HEK293 (cell line): ENCODE results near the gene ERI3.

Source experiments
- CTCF ChIA-PET: fragments of 350-600 bp; formaldehyde crosslinking; extraction: SDS; loops from one replicate; lab custom pipeline; 2021; ENCODE audit warnings: antibody characterized with exemption; lab: Yijun Ruan, JAX
- POLR2A ChIA-PET: fragments of 300-600 bp; formaldehyde crosslinking; extraction: SDS; loops from one replicate; lab custom pipeline; 2020; ENCODE audit warnings: antibody characterized with exemption, inconsistent platforms; lab: Yijun Ruan, JAX
- H3K27ac ChIP-seq: fragments of 200-500 bp; sonication (Bioruptor generic); 2 replicates; pipeline ENCODE4 v1.5.1; 2014; ENCODE audit warnings: low read depth, low read length, control low read depth, inconsistent platforms; ENCODE audit errors: extremely low read depth
- H3K36me3 ChIP-seq, 2 experiments: fragments of 200-500 bp in 1 of 2; sonication (Bioruptor generic) in 1 of 2; 1 replicate in 1 of 2; 2 replicates in 1 of 2; pipeline ENCODE4 v1.5.1; 2014 to 2017; ENCODE audit warnings: inconsistent platforms in 2 of 2, low read length in 2 of 2; ENCODE audit not compliant: control insufficient read depth in 2 of 2, insufficient read depth in 1 of 2
- H3K4me1 ChIP-seq: fragments of 200-500 bp; sonication (Bioruptor generic); 2 replicates; pipeline ENCODE4 v1.5.1; 2014; ENCODE audit warnings: mild to moderate bottlenecking, low read length, inconsistent platforms; ENCODE audit not compliant: control insufficient read depth, insufficient read depth
- H3K4me3 ChIP-seq: 2 replicates; pipeline ENCODE4 v1.5.1; 2011; ENCODE audit warnings: low read depth, mild to moderate bottlenecking, control low read depth, low read length, moderate library complexity
- H3K9me3 ChIP-seq: fragments of 200-500 bp; sonication (Bioruptor generic); 2 replicates; pipeline ENCODE4 v1.5.1; 2014; ENCODE audit warnings: low read depth, low read length, inconsistent platforms; ENCODE audit not compliant: control insufficient read depth, insufficient read depth
- BCL11A ChIP-seq: fragments of 450-650 bp; formaldehyde crosslinking; IDR thresholded peaks from 2 replicates; pipeline ENCODE4 v1.5.1; 2016; ENCODE audit warnings: low read depth, missing biosample characterization, missing genetic modification characterization
- ELK4 ChIP-seq: IDR thresholded peaks from 2 replicates; pipeline ENCODE4 v1.6.1; 2011; ENCODE audit warnings: mild to moderate bottlenecking, low read depth, low read length, borderline replicate concordance
- FEZF1 ChIP-seq: fragments of 450-650 bp; formaldehyde crosslinking; IDR thresholded peaks from 2 replicates; pipeline ENCODE4 v1.5.1; 2016; ENCODE audit warnings: missing biosample characterization, missing genetic modification characterization
- GFI1B ChIP-seq: fragments of 450-650 bp; formaldehyde crosslinking; IDR thresholded peaks from 2 replicates; pipeline ENCODE4 v1.5.1; 2016; ENCODE audit warnings: missing biosample characterization, missing genetic modification characterization
- GLI2 ChIP-seq: fragments of 450-650 bp; formaldehyde crosslinking; IDR thresholded peaks from 2 replicates; pipeline ENCODE4; 2017; ENCODE audit warnings: missing biosample characterization, missing genetic modification characterization, low read depth, borderline replicate concordance
- GLIS1 ChIP-seq: fragments of 450-650 bp; formaldehyde crosslinking; IDR thresholded peaks from 2 replicates; pipeline ENCODE4 v1.5.1; 2016; ENCODE audit warnings: missing biosample characterization, missing genetic modification characterization
- KLF7 ChIP-seq: fragments of 450-650 bp; formaldehyde crosslinking; IDR thresholded peaks from 2 replicates; pipeline ENCODE4 v1.5.1; 2016; ENCODE audit warnings: missing biosample characterization, missing genetic modification characterization, borderline replicate concordance
- MYNN ChIP-seq: fragments of 450-650 bp; formaldehyde crosslinking; IDR thresholded peaks from 2 replicates; pipeline ENCODE4 v1.5.1; 2016; ENCODE audit warnings: missing biosample characterization, missing genetic modification characterization, borderline replicate concordance
- OSR2 ChIP-seq: fragments of 450-650 bp; formaldehyde crosslinking; IDR thresholded peaks from 2 replicates; pipeline ENCODE4 v1.5.1; 2016; ENCODE audit warnings: missing biosample characterization, missing genetic modification characterization
- OVOL3 ChIP-seq: fragments of 450-650 bp; formaldehyde crosslinking; IDR thresholded peaks from 2 replicates; pipeline ENCODE4 v1.5.1; 2016; ENCODE audit warnings: missing biosample characterization, missing genetic modification characterization
- RBAK ChIP-seq: fragments of 450-650 bp; formaldehyde crosslinking; IDR thresholded peaks from 2 replicates; pipeline ENCODE4 v1.5.1; 2016; ENCODE audit warnings: missing biosample characterization, missing genetic modification characterization
- TCF7L2 ChIP-seq: IDR thresholded peaks from 2 replicates; pipeline ENCODE4 v1.6.1; 2011; ENCODE audit warnings: low read depth, mild to moderate bottlenecking, inconsistent platforms, low read length, moderate library complexity, borderline replicate concordance
- TRIM28 ChIP-seq: IDR thresholded peaks from 2 replicates; pipeline ENCODE4 v1.6.1; 2011; ENCODE audit warnings: low read length, control low read depth, borderline replicate concordance
- WT1 ChIP-seq: fragments of 450-650 bp; formaldehyde crosslinking; IDR thresholded peaks from 2 replicates; pipeline ENCODE4 v1.5.1; 2016; ENCODE audit warnings: missing biosample characterization, missing genetic modification characterization
- YY1 ChIP-seq: fragments of 450-650 bp; formaldehyde crosslinking; IDR thresholded peaks from 2 replicates; pipeline ENCODE4 v1.5.1; 2018; ENCODE audit warnings: missing biosample characterization, missing genetic modification characterization
- ZBTB20 ChIP-seq: fragments of 450-650 bp; formaldehyde crosslinking; IDR thresholded peaks from 2 replicates; pipeline ENCODE4 v1.5.1; 2016; ENCODE audit warnings: missing biosample characterization, missing genetic modification characterization
- ZFHX2 ChIP-seq: fragments of 450-650 bp; formaldehyde crosslinking; conservative IDR thresholded peaks from 2 replicates; pipeline ENCODE4 v1.5.1; 2016; ENCODE audit warnings: missing biosample characterization, missing genetic modification characterization
- ZNF112 ChIP-seq: fragments of 450-650 bp; formaldehyde crosslinking; IDR thresholded peaks from 2 replicates; pipeline ENCODE4 v1.5.0; 2017; ENCODE audit warnings: missing biosample characterization, missing genetic modification characterization
- ZNF121 ChIP-seq: fragments of 450-650 bp; formaldehyde crosslinking; IDR thresholded peaks from 2 replicates; pipeline ENCODE4 v1.5.1; 2016; ENCODE audit warnings: missing biosample characterization, missing genetic modification characterization
- ZNF223 ChIP-seq: fragments of 450-650 bp; formaldehyde crosslinking; IDR thresholded peaks from 2 replicates; pipeline ENCODE4 v1.5.1; 2016; ENCODE audit warnings: missing biosample characterization, missing genetic modification characterization
- ZNF239 ChIP-seq: fragments of 450-650 bp; formaldehyde crosslinking; IDR thresholded peaks from 2 replicates; pipeline ENCODE4 v1.5.1; 2016; ENCODE audit warnings: missing biosample characterization, missing genetic modification characterization
- ZNF335 ChIP-seq: fragments of 450-650 bp; formaldehyde crosslinking; conservative IDR thresholded peaks from 2 replicates; pipeline ENCODE4 v1.5.1; 2016; ENCODE audit warnings: missing biosample characterization, missing genetic modification characterization
- ZNF350 ChIP-seq: fragments of 450-650 bp; formaldehyde crosslinking; IDR thresholded peaks from 2 replicates; pipeline ENCODE4 v1.5.0; 2017; ENCODE audit warnings: missing biosample characterization, mild to moderate bottlenecking, missing genetic modification characterization
- ZNF354C ChIP-seq: fragments of 450-650 bp; formaldehyde crosslinking; IDR thresholded peaks from 2 replicates; pipeline ENCODE4 v1.5.1; 2016; ENCODE audit warnings: missing biosample characterization, missing genetic modification characterization, low read depth, borderline replicate concordance
- ZNF423 ChIP-seq: fragments of 450-650 bp; formaldehyde crosslinking; IDR thresholded peaks from 2 replicates; pipeline ENCODE4 v1.5.1; 2016; ENCODE audit warnings: missing biosample characterization, missing genetic modification characterization
- ZNF560 ChIP-seq: fragments of 450-650 bp; formaldehyde crosslinking; IDR thresholded peaks from 2 replicates; pipeline ENCODE4 v1.5.1; 2017; ENCODE audit warnings: missing biosample characterization, missing genetic modification characterization, borderline replicate concordance
- ZNF658 ChIP-seq: fragments of 450-650 bp; formaldehyde crosslinking; IDR thresholded peaks from 2 replicates; pipeline ENCODE4; 2016; ENCODE audit warnings: missing biosample characterization, missing genetic modification characterization
- ZNF792 ChIP-seq: fragments of 450-650 bp; formaldehyde crosslinking; IDR thresholded peaks from 2 replicates; pipeline ENCODE4 v1.5.1; 2016; ENCODE audit warnings: missing biosample characterization, missing genetic modification characterization
- ZNF837 ChIP-seq: fragments of 450-650 bp; formaldehyde crosslinking; IDR thresholded peaks from 2 replicates; pipeline ENCODE4 v1.5.1; 2016; ENCODE audit warnings: missing biosample characterization, missing genetic modification characterization
- ZSCAN18 ChIP-seq: fragments of 450-650 bp; formaldehyde crosslinking; IDR thresholded peaks from 2 replicates; pipeline ENCODE4 v1.5.1; 2016; ENCODE audit warnings: missing biosample characterization, missing genetic modification characterization
- ZSCAN23 ChIP-seq: fragments of 450-650 bp; formaldehyde crosslinking; IDR thresholded peaks from 2 replicates; pipeline ENCODE4 v1.5.1; 2016; ENCODE audit warnings: missing biosample characterization, missing genetic modification characterization
- ZSCAN4 ChIP-seq: fragments of 450-650 bp; formaldehyde crosslinking; IDR thresholded peaks from 2 replicates; pipeline ENCODE4 v1.5.1; 2017; ENCODE audit warnings: missing biosample characterization, missing genetic modification characterization
- TF ChIP-seq, protein P1 (sequence below): fragments of 450-650 bp; formaldehyde crosslinking; IDR thresholded peaks from 2 replicates; pipeline ENCODE4 v1.5.1; 2017; ENCODE audit warnings: missing biosample characterization, missing genetic modification characterization

ERI3 gene

GRCh38 chr1:44359234-44359935 lies 4.3 kb upstream of the ERI3 start:
- ChIA-PET CTCF (interaction anchor here (0.6 to 1.4 kb wide), 3 partner anchors 45 to 293 kb away, joined by 3 to 6 read pairs (median 3); no protein-coding TSS in a partner anchor), POLR2A (no interaction called here)
- TF ChIP-seq WT1 (no peak), ZNF837 (tag by site-specific recombination) (no peak), GLI2 (tag by site-specific recombination) (no peak), ZNF112 (tag by site-specific recombination) (no peak), ZNF239 (tag by site-specific recombination) (no peak), ZSCAN4 (tag by site-specific recombination) (no peak), BCL11A (tag by site-specific recombination) (no peak), ZSCAN18 (tag by site-specific recombination) (no peak), YY1 (tag by site-specific recombination) (0 out of 2 replicates have a peak, but pooled peaks have one; percentile 36), FEZF1 (tag by site-specific recombination) (peak; percentile 74), OSR2 (tag by site-specific recombination) (no peak), ZNF792 (no peak), OVOL3 (no peak), TRIM28 (peak; percentile 56; the same call in 1 of the 2 replicates), ZFHX2 (tag by site-specific recombination) (no peak), ZSCAN23 (tag by site-specific recombination) (no peak), GLIS1 (peak; percentile 93), GFI1B (tag by site-specific recombination) (no peak), TCF7L2 (peak; percentile 75; the same call in 1 of the 2 replicates), KLF7 (no peak), ZNF560 (no peak), ZBTB20 (tag by site-specific recombination) (no peak), ZNF354C (tag by site-specific recombination) (no peak), RBAK (tag by site-specific recombination) (no peak), MYNN (tag by site-specific recombination) (no peak), ZNF335 (tag by site-specific recombination) (0 out of 2 replicates have a peak, but pooled peaks have one; percentile 28), ZNF658 (no peak), ZNF121 (tag by site-specific recombination) (0 out of 2 replicates have a peak, but pooled peaks have one; percentile 41), ELK4 (no peak), ZNF350 (tag by site-specific recombination) (no peak), ZNF423 (peak; percentile 75; the same call in 1 of the 2 replicates), ZNF223 (tag by site-specific recombination) (no peak)
- TF ChIP-seq, protein P1, sequence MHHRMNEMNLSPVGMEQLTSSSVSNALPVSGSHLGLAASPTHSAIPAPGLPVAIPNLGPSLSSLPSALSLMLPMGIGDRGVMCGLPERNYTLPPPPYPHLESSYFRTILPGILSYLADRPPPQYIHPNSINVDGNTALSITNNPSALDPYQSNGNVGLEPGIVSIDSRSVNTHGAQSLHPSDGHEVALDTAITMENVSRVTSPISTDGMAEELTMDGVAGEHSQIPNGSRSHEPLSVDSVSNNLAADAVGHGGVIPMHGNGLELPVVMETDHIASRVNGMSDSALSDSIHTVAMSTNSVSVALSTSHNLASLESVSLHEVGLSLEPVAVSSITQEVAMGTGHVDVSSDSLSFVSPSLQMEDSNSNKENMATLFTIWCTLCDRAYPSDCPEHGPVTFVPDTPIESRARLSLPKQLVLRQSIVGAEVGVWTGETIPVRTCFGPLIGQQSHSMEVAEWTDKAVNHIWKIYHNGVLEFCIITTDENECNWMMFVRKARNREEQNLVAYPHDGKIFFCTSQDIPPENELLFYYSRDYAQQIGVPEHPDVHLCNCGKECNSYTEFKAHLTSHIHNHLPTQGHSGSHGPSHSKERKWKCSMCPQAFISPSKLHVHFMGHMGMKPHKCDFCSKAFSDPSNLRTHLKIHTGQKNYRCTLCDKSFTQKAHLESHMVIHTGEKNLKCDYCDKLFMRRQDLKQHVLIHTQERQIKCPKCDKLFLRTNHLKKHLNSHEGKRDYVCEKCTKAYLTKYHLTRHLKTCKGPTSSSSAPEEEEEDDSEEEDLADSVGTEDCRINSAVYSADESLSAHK (tag by site-specific recombination), result no peak

More at GRCh38 chr1:44359234-44359935, 4.3 kb upstream of the ERI3 start:
- Histone ChIP-seq H3K27ac (no peak overlapping the region), H3K36me3 (no peaks in the 10 kb centered on the region), H3K4me3 (no peak overlapping the region), H3K9me3 (no peaks in the 10 kb centered on the region), H3K4me1 (peaks cover 2% of the 10 kb centered on the region; the same call in 1 of the 2 replicates)
